H1 (cell line): ENCODE results near the gene HOXC5. TPM values are rescaled to one million over a fixed set of nuclear protein-coding genes. Genes with fewer than 3 reads are reported as not detected.

Experiments used
- CTCF ChIA-PET: fragments of 300-600 bp; sonication (Branson Sonifier 250); formaldehyde crosslinking; loops from one replicate; lab custom pipeline; 2021; ENCODE audit not compliant: partially characterized antibody; lab: Charles Lee
- POLR2A ChIA-PET: fragments of 300-600 bp; sonication (Branson Sonifier 250); formaldehyde crosslinking; loops from one replicate; lab custom pipeline; 2021; ENCODE audit warnings: inconsistent platforms; ENCODE audit not compliant: partially characterized antibody; lab: Charles Lee
- DNase-seq, 2 experiments: peaks; one replicate each; pipeline versions ENCODE4 v3.0.0 to v3.0.0-alpha.2; 2010 to 2022; ENCODE audit warnings: low spot score in 2 of 2, low read depth in 1 of 2, mixed read lengths in 1 of 2
- FAIRE-seq: peaks from 2 replicates; lab custom pipeline; 2011; peaks lifted over from hg19 to GRCh38; lab: Jason Lieb, UNC
- H2AFZ ChIP-seq: 2 replicates; pipeline ENCODE4 v1.8.1; 2012; ENCODE audit warnings: low read length, inconsistent platforms
- H2AK5ac ChIP-seq: 2 replicates; pipeline ENCODE4 v1.6.1; 2013; ENCODE audit warnings: low read depth, low read length
- H2BK120ac ChIP-seq: replicated peaks from 2 replicates; pipeline ENCODE3; 2013; ENCODE audit warnings: low read depth, low read length, inconsistent platforms
- H2BK12ac ChIP-seq: 2 replicates; pipeline ENCODE4 v1.6.1; 2013; ENCODE audit warnings: low read depth, low read length
- H2BK15ac ChIP-seq: 2 replicates; pipeline ENCODE4 v1.6.1; 2013; ENCODE audit warnings: low read length
- H2BK20ac ChIP-seq: 2 replicates; pipeline ENCODE4 v1.6.1; 2013; ENCODE audit warnings: low read length
- H2BK5ac ChIP-seq: 2 replicates; pipeline ENCODE4 v1.6.1; 2013; ENCODE audit warnings: low read depth, low read length
- H3K14ac ChIP-seq: 2 replicates; pipeline ENCODE4 v1.6.1; 2013; ENCODE audit warnings: inconsistent platforms; ENCODE audit not compliant: insufficient read length
- H3K18ac ChIP-seq: 2 replicates; pipeline ENCODE4 v1.6.1; 2013; ENCODE audit warnings: low read length; ENCODE audit errors: extremely low read depth
- H3K23ac ChIP-seq: 2 replicates; pipeline ENCODE4 v1.6.1; 2013; ENCODE audit warnings: inconsistent platforms; ENCODE audit not compliant: insufficient read length
- H3K23me2 ChIP-seq: 2 replicates; pipeline ENCODE4 v1.6.1; 2013; ENCODE audit warnings: low read depth, low read length
- H3K27ac ChIP-seq: 2 replicates; pipeline ENCODE4 v1.6.1; 2011; ENCODE audit warnings: low read depth, low read length, inconsistent platforms
- H3K27me3 ChIP-seq, 4 experiments: replicated peaks in 1 of 4; 1 replicate in 1 of 4; 2 replicates in 3 of 4; pipeline versions ENCODE4 v1.6.1 to v1.8.1; 2011 to 2013; ENCODE audit warnings: low read length in 3 of 4, mild to moderate bottlenecking in 3 of 4, inconsistent platforms in 2 of 4, mixed read lengths in 2 of 4, moderate library complexity in 1 of 4; ENCODE audit not compliant: control insufficient read depth in 3 of 4, insufficient read depth in 3 of 4; ENCODE audit errors: extremely low read depth in 1 of 4
- H3K36me3 ChIP-seq, 4 experiments: 2 replicates each; pipeline versions ENCODE4 v1.6.1 to v1.8.1; 2011 to 2013; ENCODE audit warnings: mild to moderate bottlenecking in 4 of 4, low read length in 3 of 4, moderate library complexity in 2 of 4, control low read depth in 1 of 4, inconsistent platforms in 1 of 4; ENCODE audit not compliant: insufficient read depth in 4 of 4, control insufficient read depth in 2 of 4
- H3K4ac ChIP-seq: replicated peaks from 2 replicates; pipeline ENCODE3; 2013; ENCODE audit warnings: low read length, low read depth, mixed read lengths, inconsistent platforms; ENCODE audit not compliant: insufficient read length
- H3K4me1 ChIP-seq, 4 experiments: replicated peaks in 1 of 4; 1 replicate in 1 of 4; 2 replicates in 3 of 4; pipeline versions ENCODE4 v1.6.1 to v1.8.1; 2011 to 2013; ENCODE audit warnings: low read length in 3 of 4, inconsistent platforms in 2 of 4, mixed read lengths in 1 of 4; ENCODE audit not compliant: insufficient read depth in 4 of 4, control insufficient read depth in 3 of 4
- H3K4me2 ChIP-seq, 2 experiments: 2 replicates each; pipeline versions ENCODE4 v1.6.1 to v1.8.1; 2011 to 2013; ENCODE audit warnings: low read depth in 2 of 2, low read length in 2 of 2, control low read depth in 1 of 2, inconsistent platforms in 1 of 2, mild to moderate bottlenecking in 1 of 2; ENCODE audit not compliant: insufficient read depth in 1 of 2
- H3K4me3 ChIP-seq, 4 experiments: fragments of 200-600, 300-600 bp in 1 of 4; sonication (generic), shearing (Covaris generic), sonication (Bioruptor Twin) in 1 of 4; 2 replicates each; pipeline versions ENCODE4 v1.5.1 to v1.8.1; 2011 to 2016; ENCODE audit warnings: low read length in 4 of 4, low read depth in 3 of 4, control low read depth in 2 of 4, inconsistent platforms in 2 of 4, mild to moderate bottlenecking in 2 of 4, mixed read lengths in 1 of 4, moderate library complexity in 1 of 4; ENCODE audit not compliant: insufficient read depth in 2 of 4; ENCODE audit errors: extremely low read depth in 1 of 4
- H3K56ac ChIP-seq: replicated peaks from 2 replicates; pipeline ENCODE3; 2013; ENCODE audit warnings: low read depth, mild to moderate bottlenecking, mixed read lengths, low read length, inconsistent platforms; ENCODE audit not compliant: insufficient read length
- H3K79me1 ChIP-seq: 2 replicates; pipeline ENCODE4 v1.6.1; 2013; ENCODE audit warnings: low read depth, low read length, control low read depth
- H3K79me2 ChIP-seq, 2 experiments: 2 replicates each; pipeline versions ENCODE4 v1.6.1 to v1.8.1; 2012 to 2013; ENCODE audit warnings: low read length in 2 of 2, mild to moderate bottlenecking in 2 of 2, inconsistent platforms in 1 of 2; ENCODE audit not compliant: insufficient read depth in 2 of 2, control insufficient read depth in 1 of 2
- H3K9ac ChIP-seq, 4 experiments: replicated peaks in 1 of 4; 1 replicate in 1 of 4; 2 replicates in 3 of 4; pipeline versions ENCODE4 v1.6.1 to v1.8.1; 2011 to 2013; ENCODE audit warnings: low read depth in 3 of 4, low read length in 3 of 4, control low read depth in 2 of 4, mild to moderate bottlenecking in 2 of 4, moderate library complexity in 2 of 4, inconsistent platforms in 1 of 4; ENCODE audit errors: extremely low read depth in 1 of 4
- H3K9me3 ChIP-seq, 2 experiments: 2 replicates each; pipeline versions ENCODE4 v1.6.1 to v1.8.1; 2012 to 2013; ENCODE audit warnings: mild to moderate bottlenecking in 2 of 2, moderate library complexity in 2 of 2, control low read depth in 1 of 2, inconsistent platforms in 1 of 2, low read depth in 1 of 2, low read length in 1 of 2, mixed read lengths in 1 of 2; ENCODE audit not compliant: insufficient read depth in 2 of 2
- H4K20me1 ChIP-seq, 2 experiments: replicated peaks in 1 of 2; 2 replicates each; pipeline versions ENCODE3 to v1.8.1; 2011 to 2013; ENCODE audit warnings: inconsistent platforms in 2 of 2, low read length in 2 of 2, mild to moderate bottlenecking in 1 of 2; ENCODE audit not compliant: insufficient read depth in 2 of 2, control insufficient read depth in 1 of 2
- H4K5ac ChIP-seq: 2 replicates; pipeline ENCODE4 v1.6.1; 2013; ENCODE audit warnings: low read length, low read depth, mixed read lengths, inconsistent platforms; ENCODE audit not compliant: insufficient read length
- H4K8ac ChIP-seq: 2 replicates; pipeline ENCODE4 v1.8.0; 2013; ENCODE audit warnings: mild to moderate bottlenecking, moderate library complexity, low read length, inconsistent platforms; ENCODE audit not compliant: insufficient read depth; ENCODE audit errors: extremely low read depth
- H4K91ac ChIP-seq: replicated peaks from 2 replicates; pipeline ENCODE3; 2013; ENCODE audit warnings: low read length, mixed read lengths, inconsistent platforms; ENCODE audit not compliant: insufficient read length
- EGR1 ChIP-seq: IDR thresholded peaks from 2 replicates; pipeline ENCODE4 v1.6.1; 2011; ENCODE audit warnings: low read depth, low read length, borderline replicate concordance
- FOSL1 ChIP-seq: IDR thresholded peaks from 2 replicates; pipeline ENCODE4 v1.6.1; 2011; ENCODE audit warnings: mild to moderate bottlenecking, low read depth, low read length, moderate library complexity; ENCODE audit not compliant: insufficient read depth
- GABPA ChIP-seq: IDR thresholded peaks from 2 replicates; pipeline ENCODE4 v1.6.1; 2011; ENCODE audit warnings: mild to moderate bottlenecking, low read length, moderate library complexity, borderline replicate concordance; ENCODE audit not compliant: insufficient read depth
- RAD21 ChIP-seq, 2 experiments: IDR thresholded peaks in 1 of 2; conservative IDR thresholded peaks in 1 of 2; 2 replicates each; pipeline ENCODE4 v1.6.1; 2011; ENCODE audit warnings: low read depth in 2 of 2, low read length in 2 of 2, improper control_type of control experiment in 1 of 2, inconsistent platforms in 1 of 2, mild to moderate bottlenecking in 1 of 2, moderate library complexity in 1 of 2
- RNF2 ChIP-seq: fragments of 200-900, 300-1000 bp; sonication (generic); IDR thresholded peaks from 2 replicates; pipeline ENCODE4 v1.7.1; 2016; ENCODE audit warnings: borderline replicate concordance, low read depth, mild to moderate bottlenecking, antibody characterized with exemption, low read length; ENCODE audit not compliant: poor library complexity, severe bottlenecking; ENCODE audit errors: missing control alignments
- SP1 ChIP-seq: IDR thresholded peaks from 2 replicates; pipeline ENCODE4 v1.6.1; 2011; ENCODE audit warnings: low read depth, low read length
- SUZ12 ChIP-seq: fragments of 200-600 bp; sonication (generic); IDR thresholded peaks from 2 replicates; pipeline ENCODE4 v1.6.1; 2012; ENCODE audit warnings: mild to moderate bottlenecking, inconsistent platforms, low read length, moderate library complexity, mixed read lengths
- TAF7 ChIP-seq: optimal IDR thresholded peaks from 2 replicates; pipeline ENCODE3; 2011; ENCODE audit warnings: low read depth, mild to moderate bottlenecking, inconsistent platforms, low read length, moderate library complexity, borderline replicate concordance
- TBP ChIP-seq: IDR thresholded peaks from 2 replicates; pipeline ENCODE4 v1.6.1; 2011; ENCODE audit warnings: low read depth, low read length, improper control_type of control experiment
- ZNF274 ChIP-seq: IDR thresholded peaks from 2 replicates; pipeline ENCODE4 v1.7.0; 2012; ENCODE audit warnings: low read length, borderline replicate concordance; ENCODE audit errors: extremely low read depth
- WGBS, 2 experiments: shearing (Covaris generic) in 1 of 2; methylation state at CpG; one replicate each; pipeline versions ENCODE4 v1.1.6 to v1.1.7; 2013 to 2015; ENCODE audit warnings: low lambda C conversion rate in 2 of 2, mixed read lengths in 2 of 2, inconsistent platforms in 1 of 2, low coverage in 1 of 2, missing lambda C conversion rate in 1 of 2; ENCODE audit not compliant: insufficient replicate concordance in 2 of 2, insufficient coverage in 1 of 2, insufficient read length in 1 of 2; ENCODE audit errors: extremely low coverage in 1 of 2, missing lambda C conversion rate in 1 of 2; 5-methylcytosine and 5-hydroxymethylcytosine counted together
- polyA plus RNA-seq, 7 experiments: library from polyadenylated mRNA; depleted of rRNA in 3 of 7; stranded (reverse) in 5 of 7; unstranded in 2 of 7; fragments of >200 nt in 5 of 7; fragments of 200-250 nt in 2 of 7; gene quantifications; 1 replicate in 5 of 7; 2 replicates in 1 of 7; 4 replicates in 1 of 7; pipeline versions ENCODE4 v1.2.1 to v1.2.3, GENCODE V29; 2011 to 2013; ENCODE audit warnings: missing spikeins in 2 of 7, mixed read lengths in 2 of 7
- total RNA-seq: library from RNA; stranded (reverse); fragmentation: NEBNext Ultra II Directional; extraction: Animal tissue kit (Norgen Biotek cat#: 25700); gene quantifications from 2 replicates; pipeline ENCODE4 v1.2.1, GENCODE V29; 2021

The HOXC5 gene
- total and polyA plus RNA-seq, 2 of the 8 experiments (the other 6 are each of a cell fraction or from before 2014, with no cell fraction given): not detected

DNA sequence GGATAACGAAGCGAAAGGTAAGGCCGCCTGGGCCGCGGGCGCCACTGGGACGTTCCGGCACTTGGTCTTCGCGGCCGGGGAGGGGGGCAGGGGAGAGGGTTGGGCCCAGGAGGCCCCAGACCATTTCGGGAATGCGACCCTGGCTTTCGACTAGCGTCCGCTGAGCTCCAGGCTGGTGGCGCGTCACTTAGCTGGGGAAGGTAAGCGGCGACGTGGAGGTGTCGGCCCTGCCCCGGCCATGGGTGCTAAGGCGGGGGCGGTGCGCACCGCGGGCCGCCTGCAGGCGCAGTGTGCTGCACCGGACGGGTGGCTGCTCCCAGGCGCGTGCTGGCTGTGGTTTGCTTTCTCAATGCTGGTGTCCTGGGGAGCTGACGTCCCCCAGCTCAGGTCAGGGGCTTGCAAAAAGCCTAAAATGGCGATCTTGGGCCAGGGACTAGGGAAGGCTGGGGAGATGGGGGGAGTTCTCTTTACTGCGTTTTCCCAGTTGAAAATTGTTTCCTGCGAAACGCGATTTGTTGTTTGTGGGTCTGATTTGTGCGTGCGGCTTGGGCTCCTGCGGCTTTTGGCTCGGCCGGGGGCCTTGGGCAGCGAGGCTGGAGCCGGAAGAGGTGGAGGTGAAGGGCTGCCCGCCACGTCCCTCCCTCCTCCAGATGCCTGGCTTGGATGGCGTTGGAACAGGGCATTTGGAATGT, 46.7 kb upstream of the HOXC5 start:
- no peak overlapping the region for H2AFZ ChIP-seq
- H4K8ac ChIP-seq: no peak overlapping the region
- no peak overlapping the region for H2AK5ac ChIP-seq
- peaks cover 0 to 9% of the 10 kb centered on the region in 2 experiments; a peak in 1 of 4 replicates for H3K9me3 ChIP-seq
- H2BK12ac ChIP-seq: 0 out of 2 replicates have a peak overlapping the region, but pooled peaks have one; percentile 50
- no peak for DNase-seq
- H3K56ac ChIP-seq: no peak overlapping the region
- peaks cover 17 to 33% of the 10 kb centered on the region in 2 experiments for H4K20me1 ChIP-seq
- peaks cover 0 to 6% (median 3%) of the 10 kb centered on the region in 4 experiments; a peak in 3 of 7 replicates for H3K4me1 ChIP-seq
- H4K91ac ChIP-seq: no peak overlapping the region
- H3K4ac ChIP-seq: no peak overlapping the region
- no peak overlapping the region for H4K5ac ChIP-seq
- no peaks in the 10 kb centered on the region for H3K23me2 ChIP-seq
- no peak overlapping the region for H3K14ac ChIP-seq
- H2BK120ac ChIP-seq: no peak overlapping the region
- H3K23ac ChIP-seq: no peak overlapping the region
- WGBS, 2 experiments: 9% methylated on average over 47 of the region's 50 CpGs; no CpG with 5 or more reads in 1 of the 2 experiments
- no peak overlapping the region for H3K27ac ChIP-seq
- peak overlapping the region in 1 of 4 experiments; percentile 38; a peak in 2 of 8 replicates for H3K4me3 ChIP-seq
- peaks cover 0 to 8% (median 0%) of the 10 kb centered on the region in 4 experiments; a peak in 1 of 8 replicates for H3K36me3 ChIP-seq
- H3K18ac ChIP-seq: peak overlapping the region; percentile 32; the same call in 1 of the 2 replicates
- H3K27me3 ChIP-seq: peaks cover 94 to 99% (median 97%) of the 10 kb centered on the region in 4 experiments
- ChIA-PET CTCF (interaction anchor here (0.6 to 5.8 kb wide), 31 partner anchors 11 to 772 kb away, joined by 3 to 91 read pairs (median 5); partner anchors contain the start of genes HOTAIR, HOXC12, HOXC4 and HOXC8), POLR2A (interaction anchor here (1.1 to 1.2 kb wide), 3 partner anchors 9 to 16 kb away, joined by 3 to 4 read pairs (median 4); partner anchors contain the start of gene HOXC11)
- H3K79me2 ChIP-seq: no peaks in the 10 kb centered on the region
- H3K4me2 ChIP-seq: peak overlapping the region; percentile 41 to 55
- no peak overlapping the region for H2BK5ac ChIP-seq
- H2BK20ac ChIP-seq: no peak overlapping the region; the same call in 1 of the 2 replicates
- H3K79me1 ChIP-seq: no peaks in the 10 kb centered on the region
- H3K9ac ChIP-seq: no peak overlapping the region
- no peak for FAIRE-seq
- H2BK15ac ChIP-seq: peak overlapping the region; percentile 88; the same call in 1 of the 2 replicates
- TF ChIP-seq TAF7 (no peak), FOSL1 (no peak), RNF2 (peak; percentile 59), GABPA (no peak), ZNF274 (no peak), EGR1 (no peak), SUZ12 (peak; percentile 99), RAD21 (IDR thresholded peaks at IDR 0.05 in 1 of 2, conservative IDR thresholded peaks at IDR 0.05 in 1 of 2; ENCODE audit: low read depth in 2 of 2, low read length in 2 of 2) (no peak), TBP (no peak), SP1 (no peak)
